AG09319 (cell line): ENCODE data around the gene RAP2A.

Experiments
- DNase-seq: peaks from one replicate; pipeline ENCODE4 v3.0.0-alpha.2; 2010; ENCODE audit warnings: low read depth; ENCODE audit errors: extremely low read depth
- CTCF ChIP-seq: IDR thresholded peaks from 2 replicates; pipeline ENCODE4 v1.5.1; 2011; ENCODE audit warnings: low read depth, mild to moderate bottlenecking, inconsistent platforms, low read length, moderate library complexity

RAP2A gene

GRCh38 chr13:97466722-97467121, 32.8 kb downstream of the RAP2A start:
- no peak for DNase-seq
- TF ChIP-seq CTCF = no peak

DNA sequence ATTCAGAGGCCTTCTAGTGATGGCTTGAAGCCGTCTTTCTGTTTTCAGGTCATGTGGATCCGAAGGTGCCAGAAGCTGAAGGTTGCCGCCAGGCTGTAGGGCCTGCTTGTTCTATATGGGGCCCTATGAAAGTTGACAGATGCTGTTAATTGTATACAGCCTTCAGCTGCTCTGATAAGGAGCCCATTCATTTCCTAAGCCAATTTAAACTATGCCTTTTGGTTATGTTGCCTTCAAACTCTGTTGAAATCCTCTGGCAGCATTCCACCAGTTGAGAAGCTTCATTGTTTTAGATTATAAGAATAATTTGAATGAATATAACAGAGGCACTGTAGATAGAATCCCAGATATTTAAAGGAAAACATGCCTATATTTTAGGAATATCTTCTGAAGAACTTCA, 34.4 kb downstream of the RAP2A start:
- TF ChIP-seq CTCF = no peak
- DNase-seq = peak; percentile 16

- no peak for TF ChIP-seq CTCF
- DNase-seq = no peak
These were observed 37.7 kb downstream of the RAP2A start for GRCh38 chr13:97471711-97472110.

GRCh38 chr13:97474349-97474980, 40.5 kb downstream of the RAP2A start:
- no peak for DNase-seq

DNA sequence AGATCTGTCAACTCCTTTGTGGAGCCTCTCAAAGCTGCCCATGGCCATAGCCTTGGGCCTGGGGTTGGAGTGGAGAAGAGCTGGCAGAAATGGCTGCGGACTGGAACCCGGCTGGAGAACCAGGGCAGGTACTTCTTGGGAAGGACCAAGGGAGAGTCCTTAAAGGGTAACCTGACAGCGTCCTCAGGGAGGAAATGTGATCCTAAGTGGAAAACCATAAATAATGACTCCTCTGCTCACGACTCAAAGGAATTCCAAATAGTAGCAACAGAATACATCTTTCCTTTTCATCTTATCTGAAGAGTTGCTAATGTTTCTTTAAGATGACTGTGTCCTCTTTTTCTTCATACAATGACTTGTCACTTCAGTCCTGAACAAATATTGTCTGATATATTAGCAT, 41.0 kb downstream of the RAP2A start:
- DNase-seq = no peak
- TF ChIP-seq CTCF = no peak

More at GRCh38 chr13:97474349-97474980, 40.5 kb downstream of the RAP2A start:
- TF ChIP-seq CTCF = no peak

- no peak for TF ChIP-seq CTCF
- DNase-seq = no peak
These were observed 43.9 kb downstream of the RAP2A start for GRCh38 chr13:97477844-97478243.

DNA sequence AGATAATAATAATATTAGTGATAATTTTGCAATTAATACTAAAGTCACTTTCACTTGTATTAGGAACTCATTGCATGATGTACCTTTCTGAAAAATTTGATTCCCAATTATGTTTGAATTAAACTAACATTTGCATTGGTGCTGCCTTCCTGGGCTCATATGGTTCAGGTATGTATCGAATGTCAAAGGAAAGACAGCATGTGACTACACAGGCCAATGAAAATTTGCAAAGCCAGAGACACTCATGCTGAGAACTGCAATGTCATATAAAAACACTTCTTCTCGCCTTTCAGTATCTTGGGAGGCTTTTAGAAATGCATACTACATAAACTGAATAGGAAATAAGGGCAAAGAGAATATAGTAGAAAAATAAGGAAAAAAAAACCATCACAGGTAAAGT, 44.3 kb downstream of the RAP2A start:
- DNase-seq = no peak
- TF ChIP-seq CTCF = no peak
